ENCODE results near the gene CRKL.

DNA sequence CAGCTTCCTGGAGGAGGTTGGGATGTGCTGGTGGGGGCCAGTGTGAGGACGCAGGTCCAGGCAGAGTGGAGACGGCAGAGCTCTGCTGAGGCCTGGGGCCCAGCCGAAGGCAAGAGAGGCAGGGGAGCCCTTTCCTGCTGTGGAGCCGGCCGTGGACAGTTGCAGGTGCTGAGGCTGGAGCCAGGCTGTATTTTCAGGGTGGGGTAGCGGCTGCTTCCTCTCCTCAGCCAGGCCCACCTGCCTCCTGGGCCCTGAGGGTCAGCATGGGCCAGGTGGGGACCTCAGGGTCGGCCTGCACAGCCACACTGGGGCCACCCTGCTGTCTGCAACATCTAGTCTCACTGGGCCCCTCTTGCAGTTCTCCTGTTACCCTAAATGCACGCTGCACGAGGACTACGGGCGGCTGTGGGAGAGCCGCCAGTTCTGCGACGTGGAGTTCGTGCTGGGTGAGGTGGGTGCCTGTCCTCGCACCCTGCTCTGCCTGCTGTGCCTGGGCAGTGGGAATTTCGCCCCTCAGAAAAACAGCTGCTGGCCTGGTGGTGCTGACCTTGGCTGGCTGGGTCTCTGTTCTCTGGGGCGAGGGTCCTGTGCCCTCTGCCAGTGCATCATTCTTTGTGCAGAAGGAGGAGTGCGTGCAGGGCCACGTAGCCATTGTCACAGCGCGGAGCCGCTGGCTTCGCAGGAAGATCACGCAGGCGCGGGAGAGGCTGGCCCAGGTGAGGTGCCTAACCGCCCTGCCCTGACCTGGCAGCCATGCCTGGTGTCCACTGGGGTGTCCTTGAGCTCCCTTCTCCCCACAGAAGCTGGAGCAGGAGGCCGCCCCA, 76.3 kb downstream of the CRKL start:
- TF ChIP-seq, protein P1, sequence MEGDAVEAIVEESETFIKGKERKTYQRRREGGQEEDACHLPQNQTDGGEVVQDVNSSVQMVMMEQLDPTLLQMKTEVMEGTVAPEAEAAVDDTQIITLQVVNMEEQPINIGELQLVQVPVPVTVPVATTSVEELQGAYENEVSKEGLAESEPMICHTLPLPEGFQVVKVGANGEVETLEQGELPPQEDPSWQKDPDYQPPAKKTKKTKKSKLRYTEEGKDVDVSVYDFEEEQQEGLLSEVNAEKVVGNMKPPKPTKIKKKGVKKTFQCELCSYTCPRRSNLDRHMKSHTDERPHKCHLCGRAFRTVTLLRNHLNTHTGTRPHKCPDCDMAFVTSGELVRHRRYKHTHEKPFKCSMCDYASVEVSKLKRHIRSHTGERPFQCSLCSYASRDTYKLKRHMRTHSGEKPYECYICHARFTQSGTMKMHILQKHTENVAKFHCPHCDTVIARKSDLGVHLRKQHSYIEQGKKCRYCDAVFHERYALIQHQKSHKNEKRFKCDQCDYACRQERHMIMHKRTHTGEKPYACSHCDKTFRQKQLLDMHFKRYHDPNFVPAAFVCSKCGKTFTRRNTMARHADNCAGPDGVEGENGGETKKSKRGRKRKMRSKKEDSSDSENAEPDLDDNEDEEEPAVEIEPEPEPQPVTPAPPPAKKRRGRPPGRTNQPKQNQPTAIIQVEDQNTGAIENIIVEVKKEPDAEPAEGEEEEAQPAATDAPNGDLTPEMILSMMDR (IDR thresholded peaks at IDR 0.05 in 2 of 3, conservative IDR thresholded peaks at IDR 0.05 in 1 of 3; ENCODE audit: borderline replicate concordance in 1 of 3, insufficient read depth in 1 of 3, low read depth in 2 of 3, low read length in 2 of 3): no peak
- no peak for TF ChIP-seq SRF (IDR thresholded peaks at IDR 0.05; ENCODE audit: low read depth)
- TF ChIP-seq SIN3A (IDR thresholded peaks at IDR 0.05; ENCODE audit: low read depth): no peak
- no peak for TF ChIP-seq POLR2A (IDR thresholded peaks at IDR 0.05; ENCODE audit: borderline replicate concordance, extremely low read depth, insufficient read depth, insufficient read length)
- no peak for TF ChIP-seq EZH2 (IDR thresholded peaks at IDR 0.05)
- no peak for TF ChIP-seq EZH2phosphoT487 (IDR thresholded peaks at IDR 0.05; ENCODE audit: borderline replicate concordance)

Data from HCT116 (cell line).